ENCODE results near the gene NALCN. TPM values are rescaled to one million over a fixed set of nuclear protein-coding genes. Genes with fewer than 3 reads are reported as not detected.
"Not testable (repeated sequence)": the region's sequence is repeated elsewhere in the genome, so short reads cannot be mapped to it uniquely, and the experiment has no call there.

Gene NALCN
- total RNA-seq, 2 experiments from 2014 or later: not detected

- intact Hi-C loops (cut with DNase I, micrococcal nuclease): no loop called here
- Mint-ChIP-seq H3K9me3 (no peaks in the 10 kb centered on the region), H3K4me1 (ENCODE audit: low read depth) (no peaks in the 10 kb centered on the region), H3K36me3 (ENCODE audit: low read depth) (no peaks in the 10 kb centered on the region), H3K27me3 (no peaks in the 10 kb centered on the region), H3K4me3 (no peak overlapping the region), H3K27ac (no peak overlapping the region)
- Histone ChIP-seq H3K27ac (ENCODE audit: low read depth in 1 of 2, low read length in 2 of 2) (no peak overlapping the region), H3K36me3 (ENCODE audit: insufficient read depth, low read length) (no peaks in the 10 kb centered on the region), H3K9me3 (ENCODE audit: control insufficient read depth in 1 of 2, insufficient read depth in 1 of 2, low read length in 2 of 2) (no peaks in the 10 kb centered on the region), H3K27me3 (ENCODE audit: control insufficient read depth in 1 of 2, insufficient read depth in 2 of 2, low read length in 2 of 2) (no peaks in the 10 kb centered on the region), H3K4me1 (ENCODE audit: insufficient read depth, low read length) (no peaks in the 10 kb centered on the region), H3K4me3 (ENCODE audit: low read length) (no peak overlapping the region)
- ChIA-PET POLR2A (no interaction called here), CTCF (no interaction called here)
- DNase-seq: no peak
- no peak for TF ChIP-seq CTCF (IDR thresholded peaks at IDR 0.05)
- no peak for ATAC-seq (ENCODE audit: poor library complexity)
Observed at GRCh38 chr13:101325423-101325822, 90.9 kb downstream of the NALCN start.

GRCh38 chr13:101323601-101324000 is 92.7 kb downstream of the NALCN start:
- no peaks in the 10 kb centered on the region for H3K27me3 ChIP-seq (ENCODE audit: control insufficient read depth in 1 of 2, insufficient read depth in 2 of 2, low read length in 2 of 2)
- no peaks in the 10 kb centered on the region for H3K4me1 ChIP-seq (ENCODE audit: insufficient read depth, low read length)
- ChIA-PET POLR2A (no interaction called here), CTCF (no interaction called here)
- Mint-ChIP-seq H3K4me3 (no peak overlapping the region), H3K9me3 (no peaks in the 10 kb centered on the region), H3K36me3 (ENCODE audit: low read depth) (no peaks in the 10 kb centered on the region), H3K4me1 (ENCODE audit: low read depth) (no peaks in the 10 kb centered on the region), H3K27me3 (no peaks in the 10 kb centered on the region), H3K27ac (no peak overlapping the region)
- ATAC-seq (ENCODE audit: poor library complexity) (no peak), DNase-seq (no peak)
- H3K4me3 ChIP-seq (ENCODE audit: low read length): no peak overlapping the region
- no peak for TF ChIP-seq CTCF (IDR thresholded peaks at IDR 0.05)
- no peak overlapping the region for H3K27ac ChIP-seq (ENCODE audit: low read depth in 1 of 2, low read length in 2 of 2)
- intact Hi-C loops (cut with DNase I, micrococcal nuclease): no loop called here
- H3K36me3 ChIP-seq (ENCODE audit: insufficient read depth, low read length): no peaks in the 10 kb centered on the region
- H3K9me3 ChIP-seq (ENCODE audit: control insufficient read depth in 1 of 2, insufficient read depth in 1 of 2, low read length in 2 of 2): no peaks in the 10 kb centered on the region

- Histone ChIP-seq H3K27ac (ENCODE audit: low read depth in 1 of 2, low read length in 2 of 2) (no peak overlapping the region), H3K4me1 (ENCODE audit: insufficient read depth, low read length) (no peaks in the 10 kb centered on the region), H3K27me3 (ENCODE audit: control insufficient read depth in 1 of 2, insufficient read depth in 2 of 2, low read length in 2 of 2) (no peaks in the 10 kb centered on the region), H3K4me3 (ENCODE audit: low read length) (no peak overlapping the region), H3K9me3 (ENCODE audit: control insufficient read depth in 1 of 2, insufficient read depth in 1 of 2, low read length in 2 of 2) (peaks cover 0 to 4% of the 10 kb centered on the region in 2 experiments), H3K36me3 (ENCODE audit: insufficient read depth, low read length) (no peaks in the 10 kb centered on the region)
- Mint-ChIP-seq H3K4me1 (ENCODE audit: low read depth) (no peaks in the 10 kb centered on the region), H3K9me3 (no peaks in the 10 kb centered on the region), H3K4me3 (no peak overlapping the region), H3K27me3 (no peaks in the 10 kb centered on the region), H3K27ac (no peak overlapping the region), H3K36me3 (ENCODE audit: low read depth) (no peaks in the 10 kb centered on the region)
- intact Hi-C loops (cut with DNase I, micrococcal nuclease): no loop called here
- CTCF ChIA-PET: no interaction called here
- TF ChIP-seq CTCF (IDR thresholded peaks at IDR 0.05): no peak
- DNase-seq: no peak
- POLR2A ChIA-PET: no interaction called here
- no peak for ATAC-seq (ENCODE audit: poor library complexity)
Observed at GRCh38 chr13:101317986-101318523, 98.3 kb downstream of the NALCN start.

GRCh38 chr13:101313479-101313878 is 102.8 kb downstream of the NALCN start:
- H3K4me1 Mint-ChIP-seq (ENCODE audit: low read depth); H3K27ac Mint-ChIP-seq; H3K4me3 Mint-ChIP-seq; intact Hi-C loops (cut with DNase I, micrococcal nuclease); POLR2A ChIA-PET; H3K27me3 ChIP-seq (ENCODE audit: control insufficient read depth in 1 of 2, insufficient read depth in 2 of 2, low read length in 2 of 2); DNase-seq; H3K36me3 ChIP-seq (ENCODE audit: insufficient read depth, low read length); H3K27me3 Mint-ChIP-seq; H3K36me3 Mint-ChIP-seq (ENCODE audit: low read depth); H3K9me3 Mint-ChIP-seq; H3K4me3 ChIP-seq (ENCODE audit: low read length); H3K27ac ChIP-seq (ENCODE audit: low read depth in 1 of 2, low read length in 2 of 2); CTCF ChIA-PET; H3K9me3 ChIP-seq (ENCODE audit: control insufficient read depth in 1 of 2, insufficient read depth in 1 of 2, low read length in 2 of 2); ATAC-seq (ENCODE audit: poor library complexity); H3K4me1 ChIP-seq (ENCODE audit: insufficient read depth, low read length): not testable (repeated sequence)
